ENCODE measurements around the gene TMA16.

- no peak for TF ChIP-seq POLR2A (IDR thresholded peaks at IDR 0.05; ENCODE audit: low read depth, low read length)
- TF ChIP-seq POLR2AphosphoS5 (IDR thresholded peaks at IDR 0.05; ENCODE audit: low read depth, low read length), result no peak
- no peak for TF ChIP-seq TAF1 (IDR thresholded peaks at IDR 0.05; ENCODE audit: low read depth, low read length)
- TF ChIP-seq PAX5 (IDR thresholded peaks at IDR 0.05; ENCODE audit: insufficient read depth, low read length, severe bottlenecking), result no peak
- no peak for TF ChIP-seq SPI1 (IDR thresholded peaks at IDR 0.05; ENCODE audit: low read depth, low read length)
These were observed 54.2 kb downstream of the TMA16 start for GRCh38 chr4:163548481-163549243.

Measured in GM12891 (cell line).